ENCODE data around the gene NUCB2. TPM values are rescaled to one million over a fixed set of nuclear protein-coding genes. Genes with fewer than 3 reads are reported as not detected.

Gene NUCB2
- total and polyA plus RNA-seq, 10 of the 15 experiments (the other 5 are each of a cell fraction or from before 2014, with no cell fraction given): 16.0 to 74.1 (median 52.1) TPM

- peaks cover 12% of the 10 kb centered on the region for H3K4me1 ChIP-seq (ENCODE audit: control insufficient read depth, insufficient read depth, low read length)
- H3K79me2 ChIP-seq (ENCODE audit: control insufficient read depth, insufficient read depth, low read length): no peaks in the 10 kb centered on the region
- no peak overlapping the region for H3K4me2 ChIP-seq (ENCODE audit: control insufficient read depth, insufficient read depth)
- CTCF ChIA-PET: interaction anchor here (0.9 kb wide), 1 partner anchor 8 kb away, joined by 4 read pairs; no protein-coding TSS in a partner anchor
- SMC1A ChIA-PET (ENCODE audit: uncharacterized antibody, unreplicated experiment): interaction anchor here (0.7 to 1.2 kb wide), 3 partner anchors 10 to 294 kb away, joined by 3 to 5 read pairs (median 3); partner anchors contain the start of gene NUCB2
- BruUV-seq (replicated peaks): no TSS peak
- RAD21 ChIA-PET (ENCODE audit: unreplicated experiment): no interaction called here
- POLR2A ChIA-PET: no interaction called here
- no peak overlapping the region for H3K27ac ChIP-seq (ENCODE audit: control insufficient read depth, insufficient read depth)
- H4K20me1 ChIP-seq (ENCODE audit: control insufficient read depth, insufficient read depth): no peaks in the 10 kb centered on the region
- H2AFZ ChIP-seq (ENCODE audit: control insufficient read depth, low read depth, low read length): no peak overlapping the region
- in situ Hi-C loops (cut with MboI): no loop called here
- WGBS (ENCODE audit: insufficient coverage, insufficient replicate concordance, low lambda C conversion rate, missing lambda C conversion rate): 94% methylated on average over 1 of the region's 1 CpG
- intact Hi-C loops (cut with micrococcal nuclease; ENCODE audit: unreplicated experiment): no loop called here
- ATAC-seq (no peak), FAIRE-seq (no peak), DNase-seq (ENCODE audit: low read depth, low spot score) (no peak)
- no peaks in the 10 kb centered on the region for H3K9me3 ChIP-seq (replicated peaks; ENCODE audit: control insufficient read depth, insufficient read depth, low read length)
- H3K9ac ChIP-seq (ENCODE audit: control insufficient read depth, insufficient read depth, low read length): no peak overlapping the region
- H3K27me3 ChIP-seq (replicated peaks in 1 of 2; ENCODE audit: control insufficient read depth in 2 of 2, insufficient read depth in 2 of 2, low read length in 1 of 2): no peaks in the 10 kb centered on the region
- H3K4me3 ChIP-seq: no peak overlapping the region
- no peaks in the 10 kb centered on the region; a peak in 1 of 4 replicates for H3K36me3 ChIP-seq (ENCODE audit: control insufficient read depth in 2 of 2, insufficient read depth in 2 of 2, low read length in 1 of 2)
- TF ChIP-seq PAX8 (IDR thresholded peaks at IDR 0.05) (no peak), E2F8 (IDR thresholded peaks at IDR 0.05; ENCODE audit: low read depth, partially characterized antibody) (no peak), NRF1 (conservative IDR thresholded peaks at IDR 0.05; ENCODE audit: low read depth, low read length) (no peak), CBFB (IDR thresholded peaks at IDR 0.05; ENCODE audit: low read depth) (no peak), ESRRA (IDR thresholded peaks at IDR 0.05; ENCODE audit: low read length) (no peak), NFYB (IDR thresholded peaks at IDR 0.05; ENCODE audit: insufficient read depth, low read depth, low read length) (no peak), CREM (IDR thresholded peaks at IDR 0.05; ENCODE audit: low read depth) (no peak), MYB (IDR thresholded peaks at IDR 0.05; ENCODE audit: borderline replicate concordance, low read depth, low read length) (no peak), HSF1 (IDR thresholded peaks at IDR 0.05; ENCODE audit: low read depth, low read length) (no peak), CEBPZ (IDR thresholded peaks at IDR 0.05; ENCODE audit: low read depth, low read length) (no peak), SP1 (IDR thresholded peaks at IDR 0.05; ENCODE audit: low read depth, low read length) (no peak), ZNF687 (IDR thresholded peaks at IDR 0.05) (no peak)
Observed at GRCh38 chr11:17293311-17293710, 16.8 kb downstream of the NUCB2 start.

Measured in GM12878 (cell line).